K562 (cell line): Measurements from ENCODE around the gene MARCHF3. TPM values are rescaled to one million over a fixed set of nuclear protein-coding genes. Genes with fewer than 3 reads are reported as not detected.

Source experiments
- CHD7 ChIP-seq: fragments of 200-600 bp; sonication (generic); IDR thresholded peaks from one replicate; pipeline ENCODE4 v1.6.1; 2012; ENCODE audit warnings: mild to moderate bottlenecking, low read depth, low read length, inconsistent platforms
- COPS2 ChIP-seq: fragments of 450-650 bp; conservative IDR thresholded peaks from 2 replicates; pipeline ENCODE4 v1.6.1; 2016; ENCODE audit warnings: mild to moderate bottlenecking, moderate library complexity
- EHMT2 ChIP-seq: fragments of 450-650 bp; IDR thresholded peaks from 2 replicates; pipeline ENCODE4 v1.6.1; 2018; ENCODE audit warnings: antibody characterized with exemption
- FOS ChIP-seq: IDR thresholded peaks from 3 replicates; pipeline ENCODE4 v1.6.1; 2011; ENCODE audit not compliant: insufficient read length; ENCODE audit errors: extremely low read depth
- NBN ChIP-seq: fragments of 450-650 bp; IDR thresholded peaks from 2 replicates; pipeline ENCODE4 v1.6.1; 2016; ENCODE audit warnings: low read depth, mild to moderate bottlenecking
- PTRF ChIP-seq: fragments of 450-650 bp; IDR thresholded peaks from 2 replicates; pipeline ENCODE4 v1.6.1; 2016; ENCODE audit warnings: mild to moderate bottlenecking, missing genetic modification characterization, missing compliant biosample characterization
- PYGO2 ChIP-seq: fragments of 450-650 bp; IDR thresholded peaks from 2 replicates; pipeline ENCODE4 v1.6.1; 2016; ENCODE audit warnings: mild to moderate bottlenecking, missing genetic modification characterization, moderate library complexity, missing compliant biosample characterization
- RBM39 ChIP-seq: fragments of 200-400 bp; formaldehyde crosslinking; optimal IDR thresholded peaks from 2 replicates; pipeline ENCODE3; 2018; ENCODE audit warnings: low read depth, low read length
- RNF2 ChIP-seq: sonication (generic); IDR thresholded peaks from 2 replicates; pipeline ENCODE4 v1.6.1; 2016
- TFAP4 ChIP-seq: sonication (generic); formaldehyde crosslinking; IDR thresholded peaks from 2 replicates; pipeline ENCODE4 v1.8.0; 2022; ENCODE audit warnings: missing genetic modification reagents, mild to moderate bottlenecking, moderate library complexity, borderline replicate concordance
- ZMIZ1 ChIP-seq, 2 experiments: fragments of 150-350 bp in 1 of 2; IDR thresholded peaks; 2 replicates each; pipeline ENCODE4 v1.6.1; 2012 to 2016; ENCODE audit warnings: low read depth in 2 of 2, low read length in 2 of 2, mild to moderate bottlenecking in 1 of 2, moderate library complexity in 1 of 2
- ZNF436 ChIP-seq: fragments of 250-450, 450-650 bp; sonication (Bioruptor Pico); formaldehyde crosslinking; IDR thresholded peaks from 2 replicates; pipeline ENCODE4 v1.7.0; 2020; ENCODE audit warnings: mild to moderate bottlenecking
- polyA plus RNA-seq, 8 experiments: library from polyadenylated mRNA; depleted of rRNA in 4 of 8; stranded (reverse) in 5 of 8; unstranded in 3 of 8; fragments of >200 nt; fragmentation: Nextera tagmentation in 2 of 8; fragmentation: Illumina TruSeq in 1 of 8; extraction: Ambion mirVana in 2 of 8; extraction: Trizol in 1 of 8; gene quantifications; 2 replicates each; pipeline versions ENCODE4 v1.2.1 to v1.2.3, GENCODE V29; 2011 to 2014; ENCODE audit warnings: inconsistent platforms in 1 of 8, missing spikeins in 1 of 8
- total RNA-seq, 7 experiments: library from RNA; depleted of rRNA in 6 of 7; stranded (reverse); fragments of >200 nt in 6 of 7; fragmentation: Illumina TruSeq in 2 of 7; extraction: Trizol in 2 of 7; gene quantifications; 2 replicates each; pipeline versions ENCODE4 v1.2.1 to v1.2.3, GENCODE V29; 2011 to 2021; ENCODE audit warnings: low replicate concordance in 1 of 7

The MARCHF3 gene
- total and polyA plus RNA-seq, 9 of the 15 experiments (the other 6 are each of a cell fraction or from before 2014, with no cell fraction given), result 5.6 to 37.4 (median 16.5) TPM

- TF ChIP-seq ZNF436 (CRISPR knock-in tag) (no peak), FOS (peak; percentile 13), CHD7 (no peak), COPS2 (no peak), PYGO2 (tag) (no peak), EHMT2 (peak; percentile 49; the same call in 1 of the 2 replicates), NBN (peak; percentile 72), RBM39 (no peak), PTRF (tag) (no peak), TFAP4 (CRISPR knock-in tag) (no peak; the same call in 1 of the 2 replicates), RNF2 (peak; percentile 62; the same call in 1 of the 2 replicates), ZMIZ1 (IDR thresholded peaks at IDR 0.05; ENCODE audit: low read depth in 2 of 2, low read length in 2 of 2) (peak in 1 of 2 experiments; percentile 84; a peak in 2 of 4 replicates)
Measured at GRCh38 chr5:126971455-126972031, 58.8 kb downstream of the MARCHF3 start (continued).
